Transverse colon (tissue), 4 donors: ENCODE results near the gene INSC.

ENCODE experiments used
- CTCF ChIP-seq, 5 experiments: fragments of 200-600 bp in 3 of 5; fragments of 450-650 bp in 2 of 5; sonication (generic) in 3 of 5; IDR thresholded peaks; 1 replicate in 2 of 5; 2 replicates in 3 of 5; pipeline ENCODE4 v1.5.1; 2016 to 2017; ENCODE audit warnings: antibody characterized with exemption in 5 of 5, inconsistent platforms in 3 of 5, mild to moderate bottlenecking in 2 of 5, moderate library complexity in 1 of 5
- POLR2AphosphoS5 ChIP-seq, 3 donors: sonication (generic); formaldehyde crosslinking; IDR thresholded peaks; one replicate each; pipeline ENCODE4 v1.6.1; 2016; ENCODE audit warnings: antibody characterized with exemption in 3 of 3

- no peak for TF ChIP-seq POLR2AphosphoS5 (IDR thresholded peaks at IDR 0.05)
- no peak for TF ChIP-seq CTCF (IDR thresholded peaks at IDR 0.05)
These were observed 6.8 kb upstream of the INSC start for GRCh38 chr11:15107730-15108515.
